Spleen (tissue), 11 donors: ENCODE results near the gene CDH13. TPM values are rescaled to one million over a fixed set of nuclear protein-coding genes. Genes with fewer than 3 reads are reported as not detected.

Source experiments
- DNase-seq: peaks from one replicate; pipeline ENCODE4 v3.0.0-alpha.2; 2020
- H3K27ac ChIP-seq, 8 donors: fragments of 200-600 bp; sonication (generic) in 7 of 8; 1 replicate in 4 of 8; 2 replicates in 4 of 8; pipeline versions ENCODE4 v1.5.0 to v1.8.0; 2016 to 2021; ENCODE audit warnings: inconsistent platforms in 4 of 8, mild to moderate bottlenecking in 4 of 8, moderate library complexity in 1 of 8
- H3K27me3 ChIP-seq, 7 donors: fragments of 200-600 bp; sonication (generic) in 6 of 7; replicated peaks in 1 of 7; 1 replicate in 4 of 7; 2 replicates in 3 of 7; pipeline versions ENCODE4 v1.5.0 to v1.8.0; 2016 to 2021; ENCODE audit warnings: inconsistent platforms in 3 of 7, mild to moderate bottlenecking in 1 of 7
- H3K36me3 ChIP-seq, 6 donors: fragments of 200-600 bp; sonication (generic) in 5 of 6; 1 replicate in 4 of 6; 2 replicates in 2 of 6; pipeline versions ENCODE4 v1.5.0 to v1.8.0; 2016 to 2021; ENCODE audit warnings: inconsistent platforms in 2 of 6
- H3K4me1 ChIP-seq, 6 donors: fragments of 200-600 bp; sonication (generic) in 5 of 6; 1 replicate in 3 of 6; 2 replicates in 3 of 6; pipeline versions ENCODE4 v1.5.0 to v1.8.0; 2016 to 2021; ENCODE audit warnings: inconsistent platforms in 3 of 6
- H3K4me3 ChIP-seq, 8 donors: fragments of 200-600 bp; sonication (generic) in 7 of 8; 1 replicate in 4 of 8; 2 replicates in 4 of 8; pipeline versions ENCODE4 v1.5.0 to v1.8.0; 2016 to 2021; ENCODE audit warnings: inconsistent platforms in 4 of 8, mild to moderate bottlenecking in 4 of 8, moderate library complexity in 2 of 8
- H3K9me3 ChIP-seq, 8 donors: fragments of 200-600 bp; sonication (generic) in 7 of 8; 1 replicate in 4 of 8; 2 replicates in 4 of 8; pipeline versions ENCODE4 v1.5.0 to v1.8.0; 2016 to 2021; ENCODE audit warnings: inconsistent platforms in 4 of 8
- POLR2A ChIP-seq, 3 donors: fragments of 450-650 bp; IDR thresholded peaks; one replicate each; pipeline ENCODE4 v1.5.1; 2017; ENCODE audit warnings: antibody characterized with exemption in 3 of 3, mild to moderate bottlenecking in 1 of 3
- POLR2AphosphoS5 ChIP-seq, 3 donors: sonication (generic); formaldehyde crosslinking; IDR thresholded peaks; one replicate each; pipeline ENCODE4 v1.5.1; 2017; ENCODE audit warnings: antibody characterized with exemption in 3 of 3
- WGBS, 5 donors: extraction: QIAGEN DNeasy Blood & Tissue Kit in 3 of 5; methylation state at CpG; one replicate each; pipeline versions ENCODE4 v1.1.5 to v1.1.7; 2013 to 2018; 5-methylcytosine and 5-hydroxymethylcytosine counted together
- intact Hi-C: fragments of 100-400 bp; cut with DNase I; formaldehyde crosslinking; loops from one replicate; pipeline ENCODE4 v1.15.0; 2023; ENCODE audit warnings: low total_unique reads
- polyA plus RNA-seq, 3 donors: library from polyadenylated mRNA; stranded (reverse); fragments of 200-250 nt; gene quantifications; one replicate each; pipeline ENCODE4 v1.2.1, GENCODE V29; 2013
- total RNA-seq, 7 donors: library from RNA; depleted of rRNA in 3 of 7; stranded (reverse); fragments of >200 nt in 3 of 7; fragmentation: NEBNext Ultra II Directional in 4 of 7; extraction: Animal tissue kit (Norgen Biotek cat#: 25700) in 4 of 7; gene quantifications; one replicate each; pipeline versions ENCODE4 v1.1.0 to v1.2.1, GENCODE V29; 2016 to 2021
- TF ChIP-seq, protein P1 (sequence below), 11 experiments: fragments of 200-600 bp in 7 of 11; fragments of 450-650 bp in 4 of 11; sonication (generic) in 4 of 11; IDR thresholded peaks in 8 of 11; conservative IDR thresholded peaks in 3 of 11; 1 replicate in 7 of 11; 2 replicates in 4 of 11; pipeline versions ENCODE4 v1.4.0 to v1.8.0; 2016 to 2021; ENCODE audit warnings: antibody characterized with exemption in 11 of 11, inconsistent platforms in 4 of 11, mild to moderate bottlenecking in 1 of 11
- donor health status: healthy with polysubstance abuse.
- donor health status: DM: no; HTN: no; CAD: no; lungs with moderate emphysema.
- donor health status: DM: no; HTN: no; CAD: no.
- donor health status: Bipolar disorder and iron deficiency.
- donor health status: healthy.
- donor health status: DM: no; HTN: no; CAD: no.
- donor health status: DM: yes; HTN: yes; CAD: no.

Gene CDH13
- total and polyA plus RNA-seq, 10 donors: 0.13 to 4.6 (median 1.1) TPM

DNA sequence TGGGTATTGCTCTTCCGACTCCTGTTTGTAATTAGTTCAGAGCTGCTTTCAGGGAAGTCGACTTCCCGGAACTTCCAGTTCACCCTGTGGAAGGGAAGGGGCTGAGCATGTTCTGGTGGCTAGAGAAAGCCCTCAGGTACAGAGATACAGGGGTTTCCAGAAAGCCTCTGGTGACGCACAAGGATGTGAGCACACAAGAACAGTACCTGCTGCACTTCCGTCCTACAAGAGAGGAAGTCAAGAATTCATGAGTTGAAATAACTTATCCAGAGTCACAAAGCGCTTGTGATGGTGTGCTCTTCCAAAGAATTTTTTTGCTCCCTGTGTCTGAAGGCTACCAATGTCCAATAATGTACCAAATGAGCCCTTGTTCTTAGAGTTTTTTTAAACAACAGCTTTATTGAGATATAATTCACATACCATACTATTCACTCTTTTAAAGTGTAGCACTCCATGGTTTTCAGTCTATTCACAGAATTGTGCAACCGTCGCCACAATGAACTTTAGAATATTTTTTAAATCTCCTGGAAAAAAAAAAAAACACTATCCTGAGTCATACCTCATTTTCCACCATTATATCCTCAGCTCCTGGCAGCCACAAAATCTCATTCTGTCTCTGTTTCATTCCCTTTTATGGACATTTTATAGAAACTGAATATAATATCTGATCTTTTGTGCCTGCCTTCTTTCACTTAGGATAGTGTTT lies 327.6 kb downstream of the CDH13 start:
- intact Hi-C loops: no loop called here
- no peaks in the 10 kb centered on the region for H3K4me1 ChIP-seq
- WGBS, 5 donors: 76 to 83% (median 79%) methylated on average over 8 of the region's 8 CpGs

DNA sequence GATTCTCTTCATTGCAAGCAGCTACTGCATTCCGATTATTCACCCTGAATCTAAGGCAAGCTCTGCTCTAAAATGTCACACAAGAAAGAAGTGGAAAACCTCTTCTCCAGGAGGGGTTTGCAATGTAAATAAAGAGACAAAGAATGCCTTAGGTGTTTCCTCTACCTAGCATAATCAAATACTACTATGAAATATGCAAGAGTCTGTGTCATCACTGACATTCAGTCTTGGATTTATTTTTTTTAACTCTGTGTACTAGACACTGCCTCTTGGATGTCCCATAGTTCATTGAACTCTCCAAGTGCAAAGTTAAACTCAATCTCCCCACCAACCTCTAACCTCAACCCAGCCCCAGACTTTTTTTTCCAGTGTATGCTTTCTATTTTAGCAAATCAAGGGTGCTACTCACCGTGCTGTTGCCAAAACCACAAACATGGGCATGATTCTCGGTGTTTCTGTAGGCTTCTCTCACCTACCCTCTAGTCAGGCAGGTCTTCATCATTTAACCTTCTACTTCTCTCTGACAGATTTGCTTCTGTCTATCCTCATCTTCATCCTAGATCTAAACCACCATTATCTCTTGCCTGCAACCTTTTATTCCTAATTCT lies 329.1 kb downstream of the CDH13 start:
- DNase-seq: no peak
- no peaks in the 10 kb centered on the region for H3K36me3 ChIP-seq
- no peak for TF ChIP-seq POLR2AphosphoS5 (IDR thresholded peaks at IDR 0.05)
- TF ChIP-seq, protein P1, sequence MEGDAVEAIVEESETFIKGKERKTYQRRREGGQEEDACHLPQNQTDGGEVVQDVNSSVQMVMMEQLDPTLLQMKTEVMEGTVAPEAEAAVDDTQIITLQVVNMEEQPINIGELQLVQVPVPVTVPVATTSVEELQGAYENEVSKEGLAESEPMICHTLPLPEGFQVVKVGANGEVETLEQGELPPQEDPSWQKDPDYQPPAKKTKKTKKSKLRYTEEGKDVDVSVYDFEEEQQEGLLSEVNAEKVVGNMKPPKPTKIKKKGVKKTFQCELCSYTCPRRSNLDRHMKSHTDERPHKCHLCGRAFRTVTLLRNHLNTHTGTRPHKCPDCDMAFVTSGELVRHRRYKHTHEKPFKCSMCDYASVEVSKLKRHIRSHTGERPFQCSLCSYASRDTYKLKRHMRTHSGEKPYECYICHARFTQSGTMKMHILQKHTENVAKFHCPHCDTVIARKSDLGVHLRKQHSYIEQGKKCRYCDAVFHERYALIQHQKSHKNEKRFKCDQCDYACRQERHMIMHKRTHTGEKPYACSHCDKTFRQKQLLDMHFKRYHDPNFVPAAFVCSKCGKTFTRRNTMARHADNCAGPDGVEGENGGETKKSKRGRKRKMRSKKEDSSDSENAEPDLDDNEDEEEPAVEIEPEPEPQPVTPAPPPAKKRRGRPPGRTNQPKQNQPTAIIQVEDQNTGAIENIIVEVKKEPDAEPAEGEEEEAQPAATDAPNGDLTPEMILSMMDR (IDR thresholded peaks at IDR 0.05 in 8 of 11, conservative IDR thresholded peaks at IDR 0.05 in 3 of 11): no peak
- TF ChIP-seq POLR2A (IDR thresholded peaks at IDR 0.05): no peak
- intact Hi-C loops: no loop called here
- H3K27ac ChIP-seq: no peak overlapping the region
- no peak overlapping the region for H3K4me3 ChIP-seq
- H3K9me3 ChIP-seq: no peaks in the 10 kb centered on the region
- no peaks in the 10 kb centered on the region for H3K27me3 ChIP-seq
- 66 to 73% (median 69%) methylated on average over 3 of the region's 3 CpGs for WGBS, 5 donors
- no peaks in the 10 kb centered on the region for H3K4me1 ChIP-seq

More for the DNA sequence above, 327.6 kb downstream of the CDH13 start:
- Histone ChIP-seq H3K36me3 (no peaks in the 10 kb centered on the region), H3K9me3 (peaks cover 0 to 4% (median 0%) of the 10 kb centered on the region in 8 donors), H3K27me3 (no peaks in the 10 kb centered on the region), H3K27ac (no peak overlapping the region), H3K4me3 (no peak overlapping the region)
- TF ChIP-seq, protein P1 (IDR thresholded peaks at IDR 0.05 in 8 of 11, conservative IDR thresholded peaks at IDR 0.05 in 3 of 11): no peak
- TF ChIP-seq POLR2AphosphoS5 (IDR thresholded peaks at IDR 0.05) (no peak), POLR2A (IDR thresholded peaks at IDR 0.05) (no peak)
- DNase-seq: no peak

DNA sequence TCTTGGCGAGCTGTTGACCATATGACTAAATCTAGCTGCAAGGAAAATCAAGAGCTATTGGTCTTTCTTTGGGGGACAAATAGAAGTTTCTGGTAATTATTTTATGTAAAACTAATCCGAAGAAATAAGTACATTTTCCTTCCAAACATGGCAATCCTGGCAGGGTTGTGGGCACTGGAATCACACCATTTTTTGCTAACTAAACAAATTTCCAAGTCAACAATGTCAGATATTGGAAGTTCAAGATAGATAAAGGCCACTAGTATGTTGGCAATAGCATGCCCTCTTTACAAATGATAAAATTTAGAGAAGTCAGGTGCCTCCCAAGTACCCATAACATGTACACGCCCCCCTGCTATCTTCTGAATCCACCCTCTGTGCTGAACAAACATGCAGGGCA lies 330.4 kb downstream of the CDH13 start:
- 77 to 94% (median 82%) methylated on average over 3 of the region's 3 CpGs for WGBS, 5 donors
- H3K4me3 ChIP-seq: no peak overlapping the region
- TF ChIP-seq POLR2AphosphoS5 (IDR thresholded peaks at IDR 0.05) (no peak), POLR2A (IDR thresholded peaks at IDR 0.05) (no peak)
- TF ChIP-seq, protein P1 (IDR thresholded peaks at IDR 0.05 in 8 of 11, conservative IDR thresholded peaks at IDR 0.05 in 3 of 11): no peak
- H3K4me1 ChIP-seq: no peaks in the 10 kb centered on the region
- DNase-seq: no peak
- H3K36me3 ChIP-seq: no peaks in the 10 kb centered on the region
- no peaks in the 10 kb centered on the region for H3K27me3 ChIP-seq
- H3K27ac ChIP-seq: no peak overlapping the region
- no peaks in the 10 kb centered on the region for H3K9me3 ChIP-seq
- intact Hi-C loops: no loop called here

DNA sequence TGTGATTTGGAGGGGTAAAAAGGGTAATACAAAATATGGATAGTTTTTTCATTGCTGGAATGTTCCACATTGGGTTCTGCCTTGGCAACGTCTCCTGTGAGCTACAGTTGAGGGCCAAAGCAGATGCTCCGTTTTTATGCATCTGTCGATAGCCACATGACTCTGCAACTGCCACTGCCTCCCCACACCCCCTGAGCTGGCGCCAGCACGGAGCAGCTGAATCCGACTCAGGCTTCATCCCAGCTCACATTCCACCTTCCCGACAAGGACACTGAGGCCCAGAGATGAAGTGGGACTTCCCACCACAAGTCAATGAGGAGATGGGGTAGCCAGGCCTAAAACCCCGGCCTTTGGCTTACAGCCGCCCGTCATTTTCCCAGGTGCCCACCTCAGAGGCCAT lies 334.1 kb downstream of the CDH13 start:
- TF ChIP-seq POLR2AphosphoS5 (IDR thresholded peaks at IDR 0.05): no peak

More for the DNA sequence above, 334.1 kb downstream of the CDH13 start:
- no peak overlapping the region for H3K27ac ChIP-seq
- no peak overlapping the region for H3K4me3 ChIP-seq
- no peaks in the 10 kb centered on the region for H3K4me1 ChIP-seq
- H3K27me3 ChIP-seq: no peaks in the 10 kb centered on the region
- intact Hi-C loops: no loop called here
- 82 to 97% (median 89%) methylated on average over 10 of the region's 10 CpGs for WGBS, 5 donors
- no peak for DNase-seq
- no peaks in the 10 kb centered on the region for H3K9me3 ChIP-seq
- no peaks in the 10 kb centered on the region for H3K36me3 ChIP-seq
